ENCODE measurements around the gene MRGPRF.

Gene MRGPRF

DNA sequence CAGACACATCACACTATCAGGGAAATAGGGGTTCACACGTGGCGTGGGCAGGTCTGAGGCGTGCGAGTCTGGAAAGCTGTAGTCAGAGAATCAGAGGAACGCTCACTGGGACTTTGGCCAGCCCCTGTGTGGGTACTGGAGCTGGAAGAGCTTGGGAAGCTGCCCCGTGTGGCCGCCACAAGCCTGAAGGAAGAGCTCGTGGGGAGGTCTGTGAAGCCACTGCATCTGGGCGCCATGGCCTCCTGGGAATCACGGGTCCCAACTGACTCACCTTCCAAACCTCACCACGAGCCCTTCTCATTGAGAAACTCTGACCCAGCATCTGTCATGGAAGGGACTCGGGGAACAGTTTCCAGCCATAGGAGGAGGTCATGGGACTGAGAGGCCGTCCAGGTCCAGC lies 5.9 kb upstream of the MRGPRF start:
- no peak for DNase-seq

DNA sequence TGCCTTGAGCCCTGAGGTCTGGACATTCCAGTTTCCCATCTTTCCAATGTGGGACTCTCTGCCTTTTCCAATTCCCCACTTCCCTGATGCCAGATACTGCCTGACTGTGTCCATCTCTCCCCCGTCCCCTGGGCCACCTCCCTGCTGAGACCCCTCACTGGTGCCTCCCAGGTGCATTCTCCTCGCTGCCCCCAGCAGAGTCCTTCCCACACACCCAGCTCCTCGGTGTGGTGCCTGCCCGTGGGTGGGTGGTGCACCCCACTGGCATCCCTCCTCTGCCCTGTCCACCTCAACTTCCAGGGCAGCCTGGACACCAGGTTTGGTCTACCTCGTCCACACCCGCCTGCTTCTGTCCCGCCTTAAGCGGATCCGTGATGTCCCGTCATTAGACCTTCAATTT lies 4.9 kb upstream of the MRGPRF start:
- DNase-seq, result no peak

DNA sequence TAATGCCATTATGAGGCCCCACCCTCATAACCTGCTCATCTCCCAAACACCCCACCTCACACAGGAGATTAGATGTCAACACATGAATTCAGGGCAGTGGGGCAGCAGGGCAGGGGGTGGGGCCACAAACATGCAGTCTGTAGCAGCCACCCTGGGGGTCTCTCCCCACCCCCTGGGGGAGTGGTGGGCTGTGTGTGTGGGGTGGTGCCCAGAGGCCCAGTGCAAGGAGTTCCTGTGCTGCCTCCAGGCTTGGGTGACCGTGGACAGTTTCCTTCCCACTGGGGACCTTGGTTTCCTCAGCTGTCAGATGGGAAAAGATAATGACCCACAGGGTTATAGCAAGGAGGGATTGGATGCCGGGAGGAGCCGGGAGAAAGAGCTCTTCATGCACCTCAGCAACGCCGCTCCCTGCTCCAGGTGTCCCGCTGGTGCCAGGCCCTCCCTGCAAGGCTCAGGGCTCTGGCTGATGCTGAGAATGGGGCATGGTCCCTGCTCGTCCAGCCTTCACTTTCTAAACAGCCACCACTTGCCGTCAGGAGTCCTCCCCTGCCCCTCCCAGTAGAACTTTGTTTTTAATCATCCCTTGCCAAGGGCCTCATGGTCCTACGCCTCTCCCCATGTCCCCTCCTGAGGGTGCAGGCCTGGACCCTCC lies 2.0 kb upstream of the MRGPRF start:
- no peak for DNase-seq

DNA sequence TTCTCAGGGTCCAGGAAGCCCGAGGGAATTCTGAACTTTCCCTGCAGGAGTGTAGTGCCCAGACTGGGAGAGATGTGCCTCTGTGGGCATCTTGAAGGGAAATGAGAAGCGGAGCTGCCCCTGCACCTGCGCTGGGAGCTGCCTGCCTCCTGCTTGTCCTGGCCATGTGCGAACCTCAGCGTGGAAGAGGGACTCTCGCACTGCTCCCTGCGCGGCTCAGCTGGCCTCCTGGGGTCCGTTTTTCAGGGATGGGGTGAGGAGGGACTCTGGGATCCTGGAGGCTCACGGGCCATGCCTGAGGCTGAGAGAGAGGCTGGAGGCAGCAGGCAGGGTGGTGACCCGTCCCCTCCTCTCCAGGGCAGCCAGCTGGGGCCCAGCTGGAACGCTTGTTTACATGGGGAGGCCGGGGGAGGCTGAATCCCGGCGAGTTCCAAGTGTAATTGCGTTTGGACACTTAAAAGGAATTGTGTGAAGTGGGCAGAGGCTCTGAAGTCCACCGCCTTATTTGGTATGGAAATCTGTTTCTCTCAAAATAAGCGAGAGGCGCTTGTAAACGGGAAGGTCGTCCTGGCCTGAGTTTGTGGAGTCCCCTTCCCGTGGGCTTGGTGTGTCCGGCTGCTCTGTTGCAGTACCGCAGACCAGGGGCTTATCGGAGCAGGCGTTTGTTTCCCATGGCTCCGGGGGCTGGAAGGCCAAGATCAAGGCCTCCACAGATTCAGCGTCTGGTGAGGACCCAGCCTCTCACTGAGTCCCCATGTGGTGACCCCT lies 1.2 kb upstream of the MRGPRF start:
- no peak for DNase-seq

DNA sequence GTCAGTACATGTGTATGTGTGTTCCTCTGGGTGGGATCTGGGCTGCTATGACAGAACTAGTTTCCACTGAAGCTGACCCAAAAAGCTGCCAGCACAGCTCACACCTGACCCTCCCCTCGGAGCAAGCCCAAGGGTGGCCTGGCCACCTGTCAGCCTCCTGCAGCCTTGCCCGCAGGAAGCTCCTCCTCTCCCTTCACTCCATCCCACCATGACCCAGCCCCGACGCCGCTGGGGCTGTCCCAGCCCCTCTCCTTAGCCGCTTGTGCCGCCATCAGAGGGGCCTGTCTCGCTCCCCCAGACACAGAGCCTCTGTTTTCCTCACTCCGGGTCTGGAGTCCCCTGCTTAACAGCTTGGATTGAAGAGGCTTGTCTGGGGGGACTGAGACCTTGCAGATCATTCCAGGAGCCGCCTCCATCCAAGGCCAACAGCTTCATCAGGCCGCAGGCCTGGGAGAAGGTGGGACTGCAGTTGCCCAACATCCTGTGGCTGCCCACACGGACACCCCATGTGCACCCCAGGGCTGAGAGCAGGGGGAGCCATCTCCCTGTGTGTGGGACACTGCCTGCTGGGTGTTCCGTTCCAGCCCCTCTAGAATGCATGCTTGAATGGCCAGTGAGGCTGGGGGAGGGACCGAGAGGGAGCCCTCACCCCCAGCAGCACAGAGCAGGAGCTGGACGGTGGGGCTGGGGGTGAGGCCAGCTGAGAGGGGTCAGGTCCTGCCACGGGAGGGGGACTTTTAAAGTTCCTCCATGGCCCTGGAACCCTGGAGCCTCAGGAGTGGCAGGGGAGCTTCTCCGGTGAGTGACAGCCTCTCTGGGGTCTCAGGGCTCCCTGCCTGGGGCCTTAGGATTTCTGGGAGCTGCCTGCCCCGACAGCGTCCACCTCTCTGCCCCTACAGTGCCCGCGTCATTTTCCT lies 696 bp downstream of the MRGPRF start:
- no peak for DNase-seq

DNA sequence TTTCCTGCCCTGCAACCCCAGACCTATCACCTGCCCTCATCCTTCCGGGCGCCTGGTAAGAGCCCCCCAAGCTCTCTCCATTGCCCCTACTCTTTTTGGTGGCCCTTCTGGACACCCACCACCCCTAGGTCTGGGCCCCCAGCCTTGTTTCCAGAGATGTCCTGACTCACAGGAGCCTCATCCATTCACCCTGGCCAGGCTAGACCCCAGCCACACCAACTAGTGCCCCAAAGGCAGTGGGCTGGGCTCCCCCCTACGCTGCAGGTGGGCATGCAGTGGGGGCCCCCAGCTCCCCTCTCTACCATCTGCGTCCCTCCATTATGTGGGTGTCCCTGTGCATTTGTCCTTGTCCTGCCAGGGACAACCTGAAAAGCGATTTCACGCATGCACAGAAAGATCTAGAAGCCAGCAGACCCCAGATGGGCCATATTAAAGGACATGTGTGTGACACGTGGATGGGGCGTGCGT lies 1.4 kb downstream of the MRGPRF start:
- DNase-seq, result no peak

DNA sequence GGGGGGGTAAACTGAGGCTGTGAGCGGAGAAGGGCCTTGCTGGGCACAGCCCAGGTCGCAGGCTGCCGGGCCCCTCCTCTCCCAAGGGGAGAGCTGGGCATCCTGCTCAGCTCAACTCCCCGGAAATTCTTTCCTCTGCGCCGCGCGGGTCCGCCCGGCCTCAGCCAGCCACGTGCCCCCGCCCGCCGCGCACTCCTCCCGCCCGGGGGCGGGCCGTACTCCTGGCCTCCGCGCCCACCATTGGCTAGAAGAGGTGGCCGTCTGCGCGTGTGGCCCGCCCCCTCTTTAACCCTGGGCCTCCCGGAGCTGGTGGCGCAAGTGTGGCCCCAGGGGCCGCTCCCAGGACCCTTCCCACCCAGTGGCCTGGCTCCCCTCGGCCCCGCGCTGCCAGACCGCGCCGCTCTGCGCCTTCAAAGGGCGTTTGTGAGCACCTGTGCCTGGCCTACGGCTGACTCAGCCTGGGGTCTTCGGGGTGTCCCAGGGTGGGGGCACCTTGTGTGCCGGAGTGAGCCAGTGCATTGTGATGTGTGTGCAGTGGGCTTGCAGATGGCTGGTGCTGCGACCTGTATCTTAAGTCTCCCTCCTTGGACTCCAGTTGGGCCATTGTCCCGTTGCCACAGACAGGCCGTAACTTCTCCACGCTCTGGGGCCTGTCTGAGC lies 2.0 kb downstream of the MRGPRF start:
- DNase-seq, result no peak

DNA sequence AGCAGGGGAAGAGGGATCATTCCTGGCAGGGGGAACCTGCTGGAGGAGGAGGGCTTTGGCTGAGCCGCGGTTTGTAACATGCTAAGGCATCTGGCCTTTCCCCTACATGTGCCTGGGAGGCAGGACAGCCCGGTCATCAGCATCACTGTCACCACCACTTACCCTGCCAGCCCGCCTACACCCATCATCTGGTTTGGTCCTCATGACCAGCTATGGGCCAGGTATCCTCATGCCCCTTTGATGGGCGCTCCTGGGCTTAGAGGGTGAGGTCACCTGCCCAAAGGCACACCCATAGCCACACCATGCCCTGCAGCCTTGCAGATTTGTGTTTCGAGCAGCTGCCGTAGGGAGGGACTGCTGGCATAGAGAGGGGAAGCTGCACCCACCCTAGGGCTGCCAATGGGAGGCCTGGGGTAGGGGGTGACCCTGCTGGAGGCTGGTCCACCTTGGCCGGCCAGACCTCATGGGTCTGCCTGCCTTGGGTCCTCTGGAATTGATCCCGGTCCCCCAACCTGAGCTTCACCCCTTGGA lies 2.6 kb downstream of the MRGPRF start:
- no peak for DNase-seq

DNA sequence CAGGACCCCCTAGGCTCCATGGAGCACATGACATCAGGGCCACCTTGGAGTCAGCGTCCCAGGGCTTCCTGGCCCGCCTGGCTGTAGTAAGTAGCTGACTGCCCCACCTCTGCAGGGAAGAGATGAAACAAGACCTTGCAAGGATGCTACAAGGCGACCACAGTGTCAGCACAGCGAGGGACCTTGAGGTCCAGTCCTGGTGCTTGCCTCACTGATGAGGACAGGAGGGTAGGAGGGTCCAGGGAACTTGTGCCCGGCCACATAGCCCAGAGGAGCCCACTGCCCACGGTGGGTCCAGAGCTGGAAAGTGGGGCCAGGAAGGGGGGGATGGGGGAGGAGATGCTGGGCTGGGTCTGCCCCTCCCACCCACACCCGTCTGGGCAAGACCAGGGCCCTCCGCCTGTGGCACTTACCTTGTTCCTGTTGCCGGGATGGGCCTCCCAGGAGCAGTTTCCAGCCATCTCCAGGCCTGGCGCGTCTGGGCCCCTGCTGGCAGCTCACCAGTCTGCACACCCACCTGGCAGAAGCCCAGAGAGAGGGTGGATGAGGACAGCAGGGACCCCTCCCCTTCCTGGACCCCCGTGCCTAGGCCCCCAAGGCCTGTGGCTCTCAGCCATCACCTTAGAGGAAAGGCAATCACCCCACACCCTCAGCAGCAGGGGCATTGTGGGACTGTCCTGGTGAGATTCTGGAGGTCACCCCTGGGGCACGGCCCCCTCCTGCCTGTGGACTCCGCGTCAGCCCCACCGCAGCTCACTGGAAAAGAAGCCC lies 3.4 kb downstream of the MRGPRF start:
- DNase-seq, result no peak

DNA sequence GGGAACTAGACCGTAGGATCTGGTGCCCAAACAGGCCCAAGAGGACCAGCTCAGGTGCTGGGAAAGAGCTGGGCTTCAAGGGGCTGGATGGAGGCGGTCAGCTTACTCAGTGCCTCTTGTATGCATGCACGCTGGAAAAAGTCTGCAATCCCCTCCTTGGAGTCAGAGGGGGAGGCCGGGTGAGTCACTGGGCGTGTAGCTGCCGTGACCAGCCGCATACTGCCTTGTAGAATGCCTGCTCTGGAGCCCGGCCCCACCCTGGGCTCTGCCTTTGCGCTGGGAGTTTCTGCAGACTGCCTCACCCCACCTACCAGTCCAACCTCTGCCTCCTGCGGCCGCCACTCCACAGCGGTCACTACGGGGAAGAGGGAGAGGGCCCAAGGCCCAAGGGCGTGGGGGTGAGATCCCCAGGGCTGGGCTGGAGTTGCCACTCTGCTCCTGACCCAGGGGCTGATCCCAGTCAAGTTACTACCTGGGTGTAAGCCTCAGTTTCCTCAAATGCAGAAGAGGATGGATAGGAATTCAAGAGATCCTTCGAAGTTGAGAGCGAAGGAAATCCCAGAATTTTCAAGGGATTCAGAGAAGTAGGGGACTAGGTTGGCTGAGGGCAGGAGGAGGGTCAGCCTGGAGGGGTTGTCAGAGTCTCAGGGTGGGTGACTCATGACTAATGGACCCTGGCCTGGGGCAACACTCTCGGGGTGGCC lies 4.2 kb downstream of the MRGPRF start:
- DNase-seq, result no peak

DNA sequence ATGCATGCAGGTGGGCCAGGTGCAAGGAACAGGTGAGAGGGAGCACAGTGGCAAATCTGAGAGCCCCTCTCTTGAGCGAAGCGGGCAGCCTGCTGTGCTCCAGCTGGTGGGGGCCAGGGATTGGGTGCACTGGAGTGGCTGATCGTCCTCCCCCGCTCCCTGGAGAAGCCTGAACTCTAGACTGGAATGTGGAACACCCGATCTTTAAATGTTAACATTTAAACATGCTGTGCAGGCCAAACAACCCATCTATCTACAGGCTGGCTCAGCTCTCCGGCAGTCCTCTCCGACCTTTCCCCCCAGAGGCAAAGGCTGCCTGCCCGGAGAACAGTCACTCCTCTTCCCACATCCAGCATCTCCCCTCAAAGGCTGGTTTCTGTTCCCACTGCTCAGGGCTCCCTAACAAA lies 5.1 kb downstream of the MRGPRF start:
- DNase-seq, result no peak

DNA sequence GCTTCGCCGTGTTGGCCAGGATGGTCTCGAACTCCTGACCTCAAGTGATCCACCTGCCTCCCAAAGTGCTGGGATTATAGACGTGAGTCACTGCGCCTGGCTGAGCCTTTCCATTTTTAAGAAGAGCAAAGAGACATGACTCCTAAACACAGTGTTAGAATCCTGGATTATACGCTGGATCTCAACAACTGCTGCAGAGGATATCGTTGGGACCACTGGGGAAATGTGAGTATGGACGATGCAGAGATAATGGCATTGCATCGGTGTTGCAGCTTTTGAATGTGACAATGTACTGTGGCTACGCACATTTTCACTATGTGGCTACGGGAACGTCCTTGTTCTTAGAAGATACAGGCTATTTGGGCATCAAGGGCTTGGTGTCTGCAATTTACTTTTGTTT lies 6.2 kb downstream of the MRGPRF start:
- no peak for DNase-seq

DNA sequence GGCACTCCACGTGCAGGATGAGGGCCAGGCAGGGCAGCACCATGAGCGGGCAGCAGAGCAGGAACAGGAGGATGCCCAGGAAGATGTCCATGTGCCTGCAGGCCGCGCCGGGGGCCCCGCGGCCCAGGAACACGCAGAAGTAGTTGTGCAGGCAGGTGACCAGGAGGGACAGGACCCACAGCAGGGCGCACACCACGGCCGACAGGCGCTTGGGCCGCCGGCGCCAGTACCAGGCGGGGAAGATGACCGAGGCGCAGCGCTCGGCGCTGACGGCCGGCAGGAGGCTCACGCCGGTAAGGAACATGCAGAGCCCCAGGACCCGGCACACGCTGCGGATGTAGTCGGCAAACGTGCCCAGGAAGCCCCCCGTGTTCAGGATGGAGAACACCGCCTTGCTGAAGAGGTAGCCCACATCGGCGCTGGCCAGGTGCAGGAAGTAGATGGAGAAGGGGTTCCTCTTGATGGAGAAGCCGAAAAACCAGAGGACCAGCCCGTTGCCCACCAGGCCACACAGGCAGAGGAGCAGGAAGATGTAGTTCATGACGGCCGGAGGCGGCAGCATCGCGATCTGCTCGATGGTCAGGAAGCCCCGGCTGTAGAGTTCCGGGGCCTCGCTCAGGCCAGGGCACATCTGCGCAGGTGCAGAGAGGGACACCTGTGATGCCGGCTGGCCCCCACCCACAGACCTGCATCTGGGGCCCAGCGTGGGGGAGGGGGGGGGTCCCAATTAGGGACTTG lies 7.2 kb downstream of the MRGPRF start:
- DNase-seq, result no peak

DNA sequence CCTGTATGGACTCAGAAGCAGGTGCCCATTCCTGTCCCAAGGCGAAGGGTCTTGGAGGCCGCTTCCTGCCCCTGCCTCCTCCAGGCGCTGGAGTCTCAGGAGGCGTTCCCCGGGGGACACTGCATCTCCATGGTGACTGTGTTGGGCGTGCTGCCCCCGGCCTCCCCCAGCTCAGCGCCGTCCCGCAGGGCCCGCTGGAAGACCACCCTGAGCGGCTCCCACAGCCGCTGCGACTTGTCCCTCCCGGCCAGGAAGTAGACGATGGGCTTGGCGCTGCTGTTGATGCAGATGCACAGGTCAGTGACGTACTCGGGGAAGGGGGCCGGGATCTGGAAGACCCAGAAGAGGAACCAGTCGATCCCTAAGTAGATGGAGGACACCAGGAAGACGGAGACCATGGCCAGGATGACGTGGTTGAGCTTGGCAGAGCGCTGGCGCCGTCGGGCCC lies 7.8 kb downstream of the MRGPRF start:
- DNase-seq, result no peak

DNA sequence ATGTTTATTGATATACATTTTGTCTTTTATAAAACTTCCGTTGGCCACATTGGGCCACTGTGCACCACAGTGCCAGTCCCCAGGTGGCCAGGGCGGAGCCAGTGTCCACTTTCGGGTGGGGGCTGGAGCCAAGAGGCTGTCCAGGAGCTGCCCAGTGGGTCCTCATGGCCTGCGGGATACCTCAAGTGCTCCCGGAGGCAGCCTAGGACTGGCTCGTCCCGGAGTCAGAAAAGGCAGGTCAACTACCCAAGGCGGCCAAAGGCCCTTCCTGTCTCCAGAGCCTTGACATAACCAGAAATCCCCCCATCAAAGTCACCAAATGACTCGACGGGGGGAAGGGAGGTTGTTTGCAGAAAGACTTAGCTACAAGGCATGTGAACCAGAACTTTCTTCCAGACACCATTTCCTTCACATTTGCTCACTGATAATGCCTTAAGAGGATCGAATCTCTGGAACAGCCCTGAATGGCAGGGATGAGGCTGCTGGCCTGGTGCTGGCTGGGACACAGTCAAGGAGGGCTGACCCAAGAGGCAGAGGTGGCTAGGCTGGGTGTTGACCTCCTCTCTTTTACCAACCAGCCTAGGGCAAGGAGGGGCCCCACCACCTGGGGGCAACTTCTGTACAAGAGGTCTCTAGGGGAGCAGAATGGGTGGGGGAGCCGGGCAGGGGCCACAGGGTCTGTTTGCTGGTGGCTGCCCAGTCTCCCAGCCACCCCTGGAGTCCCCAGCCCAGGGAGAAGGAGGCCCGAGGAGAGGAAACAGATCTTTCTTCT lies 8.4 kb downstream of the MRGPRF start:
- no peak for DNase-seq

DNA sequence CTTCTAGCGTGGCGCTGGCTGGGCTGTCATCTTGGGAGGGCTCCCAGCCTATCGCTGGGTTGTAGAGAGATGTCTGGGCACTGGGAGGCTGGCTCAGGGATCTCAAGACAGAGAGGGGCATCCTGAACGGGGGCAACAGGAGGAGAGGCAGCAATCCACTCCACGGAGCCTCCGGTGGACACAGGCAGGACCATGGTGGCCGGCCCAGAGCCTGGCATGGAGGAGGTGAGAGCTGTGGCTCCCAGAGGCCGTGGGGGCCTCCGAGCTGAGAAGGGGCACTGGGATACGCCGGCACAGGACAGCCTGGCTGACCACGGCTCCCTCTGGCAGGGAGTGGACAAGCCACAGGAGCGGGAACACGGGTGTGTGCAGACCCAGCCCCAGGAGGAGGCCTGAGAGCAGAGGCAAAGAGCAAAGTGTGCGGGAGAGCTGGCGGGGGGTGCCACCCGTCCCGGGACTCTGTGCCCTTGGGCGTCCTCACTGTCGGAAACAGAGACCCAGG lies 9.1 kb downstream of the MRGPRF start:
- no peak for DNase-seq

DNA sequence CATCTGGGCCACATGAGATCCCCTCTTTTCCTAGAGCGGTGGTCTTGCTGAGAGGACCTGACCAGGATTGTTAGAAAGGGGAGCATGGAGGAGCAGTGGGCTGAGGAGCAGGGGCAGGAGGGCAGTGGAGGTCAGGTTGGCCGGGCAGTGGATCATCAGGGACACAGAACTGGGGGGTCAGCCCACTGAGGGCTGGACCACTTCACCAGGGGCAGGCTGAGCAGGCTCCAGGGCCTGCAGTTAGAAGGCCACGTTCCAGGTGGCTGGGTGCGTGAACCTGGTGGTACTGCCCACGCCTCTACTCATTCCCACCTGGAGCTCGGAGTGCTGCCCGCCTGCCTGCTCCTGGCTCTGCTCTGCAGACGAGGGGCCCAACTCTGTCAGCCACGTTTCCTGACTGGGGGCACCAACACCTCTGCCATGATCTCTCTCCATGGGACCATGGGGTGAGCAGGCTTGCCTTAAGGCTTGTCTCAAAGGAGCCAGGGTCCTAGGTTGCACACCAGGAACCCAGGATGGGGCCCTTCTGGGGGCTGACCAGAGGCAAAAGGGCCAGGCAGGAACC lies 9.7 kb downstream of the MRGPRF start:
- no peak for DNase-seq

DNA sequence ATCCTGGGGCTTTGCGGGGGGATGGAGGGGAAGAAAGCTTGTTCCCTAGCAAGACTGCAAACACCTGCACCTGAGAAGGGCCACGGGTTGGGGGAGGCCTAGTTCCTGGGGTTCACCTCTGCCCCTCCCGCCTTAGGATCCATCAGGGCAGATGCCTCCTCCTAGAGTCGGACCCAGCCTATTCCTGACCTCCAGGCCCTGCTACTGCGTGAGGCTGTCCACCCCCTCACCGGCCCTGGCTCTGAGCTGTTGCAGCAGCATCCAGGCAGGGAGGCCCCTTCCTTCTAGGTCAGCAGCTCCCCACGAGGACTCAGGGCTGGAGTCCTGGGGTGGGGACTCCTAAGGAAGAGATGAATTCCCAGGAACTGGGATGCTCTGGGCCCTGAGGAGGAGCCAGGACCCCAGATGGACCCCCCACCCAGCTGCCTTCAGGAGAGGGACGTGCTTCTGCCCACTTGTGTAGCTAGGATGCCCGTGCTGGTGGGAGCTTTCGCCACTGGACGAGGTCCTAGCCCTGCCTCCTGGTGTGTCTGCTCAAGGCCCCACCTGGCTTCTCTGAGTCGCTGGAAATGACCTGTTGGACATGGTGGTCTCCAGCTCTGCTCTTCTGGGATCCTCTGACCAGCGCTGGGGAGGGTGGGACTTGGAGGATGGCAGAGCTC lies 10.3 kb downstream of the MRGPRF start:
- DNase-seq, result no peak
